ENCODE results near the gene MXD1. TPM values are rescaled to one million over a fixed set of nuclear protein-coding genes. Genes with fewer than 3 reads are reported as not detected.
A peak's percentile ranks its signal among the peaks of the same experiment; 100 is the strongest.

MXD1 gene
- total RNA-seq, 1 experiment from 2014 or later = 3.7 TPM

- H2BK20ac ChIP-seq (ENCODE audit: low read depth, low read length, poor library complexity, severe bottlenecking) = no peak overlapping the region
- Mint-ChIP-seq H3K9me3 (no peaks in the 10 kb centered on the region), H3K4me1 (peaks cover 9 to 17% of the 10 kb centered on the region in 2 experiments), H3K36me3 (ENCODE audit: insufficient read depth in 1 of 3, low read depth in 3 of 3) (peaks cover 0 to 6% (median 0%) of the 10 kb centered on the region in 3 experiments; a peak in 2 of 7 replicates), H3K27me3 (ENCODE audit: low read depth) (no peaks in the 10 kb centered on the region), H3K4me3 (no peak overlapping the region), H3K27ac (peak overlapping the region; percentile 20 to 78 (median 35); a peak in 6 of 7 replicates)
- no peak overlapping the region for H3K9ac ChIP-seq (ENCODE audit: extremely low read depth, insufficient read length, low read length)
- no peaks in the 10 kb centered on the region for H4K20me1 ChIP-seq (ENCODE audit: control insufficient read depth, insufficient read depth, insufficient read length)
- no peaks in the 10 kb centered on the region for H3K4me1 ChIP-seq (ENCODE audit: insufficient read depth, low read length)
- H3K56ac ChIP-seq (ENCODE audit: insufficient read length, low read depth, low read length) = no peak overlapping the region
- no peaks in the 10 kb centered on the region for H3K9me3 ChIP-seq (ENCODE audit: control insufficient read depth, low read depth, low read length)
- no peak overlapping the region for H2BK12ac ChIP-seq (ENCODE audit: insufficient read length, low read depth, low read length)
- H2BK5ac ChIP-seq (ENCODE audit: insufficient read length, low read length) = no peak overlapping the region
- no peak overlapping the region for H3T11ph ChIP-seq (ENCODE audit: low read length)
- H2BK15ac ChIP-seq (ENCODE audit: low read depth, low read length) = no peak overlapping the region
- no peak overlapping the region for H4K8ac ChIP-seq (replicated peaks; ENCODE audit: insufficient read length, low read depth, low read length)
- H3K79me2 ChIP-seq (ENCODE audit: insufficient read depth, low read length) = no peaks in the 10 kb centered on the region
- no peak overlapping the region for H2AFZ ChIP-seq (ENCODE audit: low read length)
- H3K27ac ChIP-seq (ENCODE audit: insufficient read length, low read depth, low read length) = no peak overlapping the region
- whole genome bisulfite sequencing (ENCODE audit: extremely low coverage, insufficient read length, low lambda C conversion rate) = no CpG with 5 or more reads among the region's 7 CpGs
- TF ChIP-seq CTCF (conservative IDR thresholded peaks at IDR 0.05) = no peak
- H3K79me1 ChIP-seq (ENCODE audit: insufficient read depth, low read depth, low read length, poor library complexity, severe bottlenecking) = no peaks in the 10 kb centered on the region
- H4K5ac ChIP-seq (ENCODE audit: insufficient read length, low read depth, low read length) = no peak overlapping the region
- H3K18ac ChIP-seq (ENCODE audit: insufficient read length, low read depth, low read length) = no peak overlapping the region
- no peaks in the 10 kb centered on the region for H3K27me3 ChIP-seq (ENCODE audit: insufficient read depth, low read length)
- no peak overlapping the region for H4K91ac ChIP-seq (ENCODE audit: insufficient read length, low read depth, low read length)
- no peak overlapping the region for H3K4ac ChIP-seq (ENCODE audit: low read depth, low read length)
- no peak overlapping the region; the same call in 1 of the 2 replicates for H3K14ac ChIP-seq (ENCODE audit: insufficient read depth, low read length)
- no peak overlapping the region for H2AK5ac ChIP-seq (ENCODE audit: insufficient read length, low read length)
- DNase-seq = no peak
- no peaks in the 10 kb centered on the region for H3K23me2 ChIP-seq (ENCODE audit: insufficient read length, low read depth, low read length, poor library complexity, severe bottlenecking)
- H3K23ac ChIP-seq (ENCODE audit: insufficient read length, low read depth, low read length) = no peak overlapping the region
- H2BK120ac ChIP-seq (ENCODE audit: low read depth, low read length, poor library complexity, severe bottlenecking) = no peak overlapping the region
- H3K4me2 ChIP-seq (ENCODE audit: insufficient read depth, insufficient read length, low read length) = no peak overlapping the region
Measured at GRCh38 chr2:69931832-69932595, 17.1 kb downstream of the MXD1 start.

Measured in H9 (cell line).